GM18517 (cell line): Measurements from ENCODE around the gene MS4A2.
"Not testable (repeated sequence)": the region's sequence is repeated elsewhere in the genome, so short reads cannot be mapped to it uniquely, and the experiment has no call there.

Experiments used
- ATAC-seq: cut with Tn5 transposase; IDR thresholded peaks from one replicate; pipeline ENCODE4 v1.9.1; 2021; ENCODE audit warnings: mild to moderate bottlenecking, moderate library complexity; ENCODE audit not compliant: unreplicated experiment

Gene MS4A2

DNA sequence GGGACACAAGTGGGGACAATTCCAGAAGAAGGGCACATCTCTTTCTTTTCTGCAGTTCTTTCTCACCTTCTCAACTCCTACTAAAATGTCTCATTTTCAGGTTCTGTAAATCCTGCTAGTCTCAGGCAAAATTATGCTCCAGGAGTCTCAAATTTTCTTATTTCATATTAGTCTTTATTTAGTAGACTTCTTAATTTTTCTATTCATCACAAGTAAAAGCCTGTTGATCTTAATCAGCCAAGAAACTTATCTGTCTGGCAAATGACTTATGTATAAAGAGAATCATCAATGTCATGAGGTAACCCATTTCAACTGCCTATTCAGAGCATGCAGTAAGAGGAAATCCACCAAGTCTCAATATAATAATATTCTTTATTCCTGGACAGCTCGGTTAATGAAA, at the start of gene MS4A2:
MS4A2 (plus strand) TSS at position 301 of the 400 bp plus-strand sequence. CDS start 102 bp downstream, outside the sequence.
- ATAC-seq: no peak

DNA sequence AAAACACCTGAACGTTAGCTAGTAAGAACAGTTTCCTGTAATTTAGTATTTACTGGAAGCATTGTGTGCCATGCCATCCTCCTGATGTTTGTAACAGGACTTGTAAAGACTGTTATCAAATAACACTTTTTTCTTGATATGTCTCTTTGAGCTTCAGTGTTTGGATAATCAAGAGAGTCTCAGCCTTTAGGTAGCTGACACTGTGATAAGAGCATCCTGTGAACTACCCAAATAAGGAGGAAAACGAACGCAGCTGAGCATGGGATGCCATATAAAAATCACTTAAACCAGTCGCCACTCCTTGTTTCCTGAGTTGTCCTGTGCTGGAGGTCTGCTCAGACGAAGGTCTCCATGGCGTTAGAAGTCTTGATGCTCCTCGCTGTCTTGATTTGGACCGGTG, 48.4 kb upstream of the MS4A2 start, which contains the start of gene OOSP2:
OOSP2 (plus strand) TSS at position 301 of the 400 bp plus-strand sequence; CDS start at position 352, 51 bp downstream.
- ATAC-seq: no peak

DNA sequence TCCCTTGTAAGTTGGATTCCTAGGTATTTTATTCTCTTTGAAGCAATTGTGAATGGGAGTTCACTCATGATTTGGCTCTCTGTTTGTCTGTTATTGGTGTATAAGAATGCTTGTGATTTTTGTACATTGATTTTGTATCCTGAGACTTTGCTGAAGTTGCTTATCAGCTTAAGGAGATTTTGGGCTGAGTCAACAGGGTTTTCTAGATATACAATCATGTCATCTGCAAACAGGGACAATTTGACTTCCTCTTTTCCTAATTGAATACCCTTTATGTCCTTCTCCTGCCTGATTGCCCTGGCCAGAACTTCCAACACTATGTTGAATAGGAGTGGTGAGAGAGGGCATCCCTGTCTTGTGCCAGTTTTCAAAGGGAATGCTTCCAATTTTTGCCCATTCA, 38.0 kb upstream of the MS4A2 start:
- ATAC-seq: not testable (repeated sequence)

DNA sequence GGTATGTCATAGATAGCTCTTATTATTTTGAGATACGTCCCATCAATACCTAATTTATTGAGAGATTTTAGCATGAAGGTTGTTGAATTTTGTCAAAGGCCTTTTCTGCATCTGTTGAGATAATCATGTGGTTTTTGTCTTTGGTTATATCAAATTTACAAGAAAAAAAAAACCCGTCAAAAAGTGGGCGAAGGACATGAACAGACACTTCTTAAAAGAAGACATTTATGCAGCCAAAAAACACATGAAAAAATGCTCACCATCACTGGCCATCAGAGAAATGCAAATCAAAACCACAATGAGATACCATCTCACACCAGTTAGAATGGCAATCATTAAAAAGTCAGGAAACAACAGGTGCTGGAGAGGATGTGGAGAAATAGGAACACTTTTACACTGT, 37.6 kb upstream of the MS4A2 start:
- ATAC-seq: not testable (repeated sequence)

DNA sequence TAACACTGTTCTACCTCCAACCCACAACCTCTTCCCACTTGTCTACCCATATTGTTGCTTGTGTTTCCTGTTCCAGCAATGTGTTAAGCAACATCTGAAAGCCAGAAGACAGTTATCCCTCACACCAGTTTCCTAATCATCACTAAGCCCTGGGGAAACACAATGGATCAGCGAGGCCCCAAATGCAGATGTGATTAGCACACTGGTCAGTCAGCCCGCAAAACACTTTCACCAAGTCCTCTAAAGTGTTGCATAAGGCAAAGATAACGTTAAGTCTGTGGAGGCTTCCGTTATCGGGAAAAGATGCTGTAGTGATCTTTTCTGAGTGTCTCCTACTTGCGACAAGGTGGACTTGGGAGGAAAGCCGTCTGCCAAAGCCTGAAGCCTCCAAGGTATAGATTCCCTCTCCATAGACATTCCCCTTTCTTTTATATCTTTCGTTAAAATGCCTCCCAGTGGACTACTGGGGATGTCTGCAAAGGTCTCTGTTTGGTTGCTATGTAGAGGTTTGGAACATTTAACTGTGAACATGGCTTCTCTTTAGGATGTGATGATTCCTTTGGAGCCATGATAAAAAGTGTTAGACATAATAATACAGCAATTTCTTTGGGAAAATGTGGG, 32.0 kb upstream of the MS4A2 start, which contains the start of gene MS4A3:
MS4A3 (plus strand) TSS at position 317 of the 621 bp plus-strand sequence. CDS start 4,496 bp downstream, outside the sequence.
- ATAC-seq: no peak

DNA sequence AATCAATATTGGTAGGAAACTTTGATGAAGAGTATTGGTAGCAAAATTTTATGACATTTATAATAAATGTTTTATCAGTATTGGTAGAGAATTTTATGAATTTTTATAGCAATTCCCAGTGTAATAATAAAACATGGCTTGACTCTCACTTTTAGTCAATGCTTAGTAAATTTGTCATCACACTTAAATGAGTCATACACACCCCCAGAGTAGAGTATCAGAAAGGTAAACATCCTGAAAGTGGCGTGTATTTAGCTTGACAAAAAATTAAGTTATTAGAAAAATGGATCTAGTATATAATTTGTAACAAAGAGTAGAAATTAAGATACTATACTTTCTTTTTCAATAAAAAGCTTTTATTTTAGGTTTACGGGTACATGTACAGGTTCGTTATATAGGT, 29.4 kb upstream of the MS4A2 start:
- ATAC-seq: no peak

DNA sequence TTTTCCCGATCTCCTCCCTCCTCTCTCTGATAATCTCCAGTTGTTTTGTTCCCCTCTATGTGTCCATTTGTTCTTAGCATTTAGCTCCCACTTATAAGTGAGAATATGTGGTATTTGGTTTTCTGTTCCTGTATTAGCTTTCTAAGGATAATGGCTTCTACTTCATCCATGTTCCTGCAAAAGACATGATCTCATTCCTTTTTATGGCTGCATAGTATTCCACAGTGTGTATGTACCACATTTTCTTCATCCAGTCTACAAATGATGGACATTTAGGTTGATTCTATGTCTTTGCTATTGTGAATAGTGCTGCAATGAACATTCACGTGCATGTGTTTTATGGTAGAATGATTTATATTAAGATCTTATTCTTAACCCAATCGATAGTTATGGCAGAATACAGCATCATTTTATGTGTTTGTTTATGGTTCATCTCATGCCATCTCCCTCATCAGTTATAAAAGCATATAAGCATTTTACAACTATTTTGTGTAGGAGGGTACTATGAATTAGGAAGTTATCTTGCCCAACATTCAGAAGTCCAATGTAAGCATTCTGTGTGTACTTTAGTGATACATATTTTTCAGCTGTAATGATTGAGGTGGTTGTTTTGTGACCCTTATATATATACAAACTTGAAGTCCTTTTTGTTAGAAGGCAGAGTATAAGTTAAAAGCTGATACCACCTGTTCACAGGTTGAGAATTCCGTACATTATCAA, 28.8 kb upstream of the MS4A2 start:
- ATAC-seq: no peak

DNA sequence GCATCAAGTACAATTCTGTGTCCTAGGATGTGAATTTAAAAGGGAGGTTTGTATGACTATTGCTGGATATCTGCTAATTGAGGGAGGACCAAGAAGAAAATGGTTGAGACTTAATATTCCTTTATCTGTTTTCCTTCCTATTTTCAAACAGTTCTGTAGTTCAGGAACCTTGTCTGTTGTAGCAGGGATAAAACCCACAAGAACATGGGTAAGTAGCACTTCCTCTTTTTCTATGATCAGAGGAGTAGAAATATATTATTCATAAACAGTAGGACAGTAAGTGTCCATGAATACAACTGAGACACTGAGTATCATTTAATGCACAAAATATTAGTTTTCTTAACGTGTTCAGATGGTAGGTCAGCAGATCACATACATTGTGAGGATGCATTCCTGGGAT, 24.4 kb upstream of the MS4A2 start:
- ATAC-seq: no peak

DNA sequence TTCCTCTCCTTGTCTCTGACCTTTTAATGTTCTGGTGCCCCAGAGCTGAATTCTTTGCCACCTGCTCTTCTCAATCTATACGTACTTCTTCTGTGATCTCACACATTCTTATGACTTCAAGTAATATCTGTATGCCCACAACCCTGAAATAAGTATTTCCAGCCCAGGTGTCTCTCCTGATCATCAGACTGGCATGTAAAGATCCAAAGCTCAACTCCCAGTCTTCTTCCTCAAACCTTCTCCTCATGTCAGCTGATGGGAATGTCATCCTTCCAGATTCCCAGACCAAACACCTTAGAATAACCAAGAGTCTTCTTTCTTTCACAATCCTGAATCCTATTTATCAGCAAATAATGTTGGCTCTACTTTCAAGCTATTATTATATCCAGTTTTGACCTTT, 22.7 kb upstream of the MS4A2 start:
- no peak for ATAC-seq

DNA sequence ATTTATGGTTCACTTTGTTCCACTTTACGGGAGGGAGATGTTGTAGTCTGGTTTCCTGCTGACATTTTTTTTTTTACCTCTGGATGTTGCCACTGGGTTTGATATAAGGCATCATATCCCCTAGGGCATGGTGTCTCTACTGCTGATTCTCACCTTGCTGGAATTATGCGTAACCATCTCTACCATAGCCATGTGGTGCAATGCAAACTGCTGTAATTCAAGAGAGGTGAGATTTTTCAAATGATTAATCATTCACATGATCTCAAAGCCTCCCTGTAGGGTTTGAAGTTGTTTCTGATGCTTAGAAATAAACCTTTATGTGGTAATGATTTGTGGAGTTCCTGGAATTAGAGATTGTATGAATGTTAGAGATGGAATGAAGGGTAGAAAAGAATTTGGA, 19.0 kb upstream of the MS4A2 start:
- ATAC-seq: no peak

DNA sequence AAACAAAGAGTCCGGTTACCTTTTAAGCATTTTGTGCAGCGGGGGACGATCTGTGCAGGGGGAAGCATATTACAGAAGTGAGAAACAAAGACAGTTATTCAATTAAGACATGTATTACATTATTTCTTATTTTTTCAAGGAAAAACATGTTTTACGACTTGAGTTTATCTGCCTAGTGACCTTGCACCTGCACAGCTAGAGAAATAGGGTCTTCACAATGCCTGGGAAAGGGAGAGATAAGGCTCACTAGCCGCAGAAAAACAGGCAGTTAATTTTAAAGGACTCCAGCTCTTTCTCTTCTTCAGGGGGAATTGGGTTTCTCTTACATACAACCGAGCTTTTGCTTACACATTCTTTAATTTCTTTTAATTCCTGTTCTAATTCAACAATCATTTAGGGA, 16.8 kb upstream of the MS4A2 start:
- not testable (repeated sequence) for ATAC-seq

DNA sequence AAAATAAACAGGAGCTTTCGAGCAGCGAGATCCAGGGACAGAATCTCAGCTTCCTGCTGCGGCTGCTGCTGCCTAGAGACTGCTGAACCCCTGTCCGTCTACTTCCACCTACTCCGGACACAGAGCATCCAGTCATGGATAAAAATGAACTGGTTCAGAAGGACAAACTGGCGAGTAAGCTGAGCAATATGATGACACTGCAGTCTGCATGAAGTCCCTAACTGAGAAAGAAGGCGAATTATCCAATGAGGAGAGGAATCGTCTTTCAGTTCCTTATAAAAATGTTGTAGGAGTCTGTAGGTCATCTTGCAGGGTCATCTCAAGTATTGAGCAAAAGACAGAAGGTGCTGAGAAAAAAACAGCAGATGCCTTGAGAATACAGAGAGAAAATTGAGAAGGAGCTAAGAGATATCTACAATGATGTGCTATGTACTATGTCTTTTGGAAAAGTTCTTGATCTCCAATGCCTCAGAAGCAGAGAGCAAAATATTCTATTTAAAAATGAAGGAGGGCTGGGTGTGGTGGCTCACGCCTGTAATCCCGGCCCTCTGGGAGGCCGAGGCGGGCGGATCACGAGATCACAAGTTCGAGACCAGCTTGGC, 11.1 kb upstream of the MS4A2 start:
- ATAC-seq: no peak

DNA sequence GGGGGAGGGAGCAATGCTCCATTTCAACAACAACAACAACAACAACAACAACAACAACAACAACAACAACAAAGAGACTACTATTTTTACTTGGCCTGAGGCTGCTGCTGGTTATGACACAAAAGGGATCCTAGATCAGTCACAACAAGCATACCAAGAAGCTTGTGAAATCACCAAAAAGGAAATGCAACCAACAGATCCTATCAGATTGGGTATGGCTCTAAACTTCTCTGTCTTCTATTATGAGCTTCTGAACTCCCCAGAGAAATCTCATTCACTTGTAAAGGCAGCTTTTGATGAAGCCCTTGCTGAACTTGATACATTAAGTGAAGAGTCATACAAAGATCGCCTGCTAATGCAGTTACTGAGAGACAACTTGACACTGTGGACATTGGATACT, 10.5 kb upstream of the MS4A2 start:
- no peak for ATAC-seq

DNA sequence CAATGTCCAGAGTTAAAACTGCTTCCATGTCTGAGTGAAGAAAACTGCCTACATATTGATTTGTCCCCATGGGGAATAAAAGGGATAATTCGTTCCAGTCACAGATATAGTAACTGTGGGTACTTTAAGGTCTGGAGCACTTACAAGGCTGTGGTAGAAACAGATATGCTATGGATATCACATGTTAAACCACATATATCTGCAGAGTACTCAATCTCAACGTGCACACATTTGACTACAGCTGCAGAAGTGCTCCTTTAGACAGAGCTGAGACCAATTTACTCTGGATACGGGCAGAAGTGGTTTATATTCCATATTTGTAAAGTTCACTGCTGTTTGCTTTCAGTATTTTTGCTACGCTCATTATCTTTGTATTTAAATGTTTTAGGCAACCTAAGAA, 9.7 kb upstream of the MS4A2 start:
- no peak for ATAC-seq

DNA sequence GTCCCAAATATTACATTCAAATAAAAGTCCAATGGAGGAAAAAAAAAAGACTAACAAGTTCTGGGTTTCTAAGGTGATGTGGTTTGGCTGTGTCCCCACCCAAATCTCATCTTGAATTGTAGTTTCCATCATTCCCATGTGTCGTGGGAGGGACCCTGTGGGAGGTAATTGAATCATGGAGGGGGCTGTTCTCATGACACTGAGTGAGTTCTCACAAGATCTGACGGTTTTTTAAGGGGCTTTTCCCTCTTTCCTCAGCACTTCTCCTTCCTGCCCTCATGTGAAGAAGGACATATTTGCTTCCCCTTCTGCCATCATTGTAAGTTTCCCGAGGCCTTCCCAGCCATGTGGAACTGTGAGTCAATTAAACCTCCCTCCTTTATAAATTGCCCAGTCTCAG, 7.9 kb upstream of the MS4A2 start:
- ATAC-seq: no peak

DNA sequence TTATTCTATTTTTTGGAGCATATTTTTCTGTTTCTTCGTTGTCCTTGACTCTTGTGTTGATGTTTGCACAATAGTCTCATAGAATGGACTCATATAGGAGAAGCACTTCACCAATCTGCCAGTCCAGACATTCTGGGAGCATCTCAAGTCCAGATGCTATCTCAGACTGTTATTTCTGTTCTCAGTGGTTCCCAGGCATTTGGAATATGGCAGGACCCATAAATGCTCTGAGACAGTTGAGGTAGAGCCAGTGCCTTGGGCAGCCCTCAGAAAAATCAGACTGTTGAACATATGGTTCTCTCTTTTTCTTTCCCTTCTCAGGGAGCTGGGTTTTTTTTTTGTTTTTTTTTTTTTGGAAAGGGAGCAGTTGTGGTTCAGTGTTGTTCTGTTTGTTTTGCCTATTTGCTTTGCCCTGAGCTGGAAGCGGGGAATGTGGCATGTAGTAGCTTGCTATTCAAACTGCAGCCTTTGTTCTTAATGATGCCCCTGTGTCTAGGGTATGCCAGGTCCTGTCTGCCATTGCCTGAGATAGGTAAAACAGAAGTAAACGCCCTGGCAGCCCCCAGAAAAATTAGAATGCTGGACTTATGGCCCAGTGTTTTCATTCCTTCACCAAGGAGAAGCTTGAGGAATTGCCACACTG, 3.7 kb upstream of the MS4A2 start:
- ATAC-seq: no peak

DNA sequence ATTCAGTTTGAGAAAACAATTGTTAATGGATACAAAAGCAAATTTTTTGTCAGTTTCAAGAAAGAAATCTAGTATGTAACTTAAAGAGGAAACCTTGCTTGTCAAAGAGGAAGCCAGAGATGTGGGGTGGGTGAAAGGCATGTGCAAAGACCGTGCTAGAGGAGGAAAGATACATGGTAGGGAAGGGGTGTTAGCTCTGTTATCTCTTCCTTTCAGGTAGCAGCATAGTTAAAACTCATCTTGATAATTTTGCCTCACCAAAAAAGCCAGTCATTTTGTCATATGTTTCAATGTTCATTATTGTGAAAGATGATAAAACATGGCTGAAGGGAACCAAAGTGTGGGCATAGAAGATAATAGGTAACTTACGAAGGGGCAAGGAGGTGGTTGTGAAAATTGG, 2.6 kb upstream of the MS4A2 start:
- no peak for ATAC-seq

DNA sequence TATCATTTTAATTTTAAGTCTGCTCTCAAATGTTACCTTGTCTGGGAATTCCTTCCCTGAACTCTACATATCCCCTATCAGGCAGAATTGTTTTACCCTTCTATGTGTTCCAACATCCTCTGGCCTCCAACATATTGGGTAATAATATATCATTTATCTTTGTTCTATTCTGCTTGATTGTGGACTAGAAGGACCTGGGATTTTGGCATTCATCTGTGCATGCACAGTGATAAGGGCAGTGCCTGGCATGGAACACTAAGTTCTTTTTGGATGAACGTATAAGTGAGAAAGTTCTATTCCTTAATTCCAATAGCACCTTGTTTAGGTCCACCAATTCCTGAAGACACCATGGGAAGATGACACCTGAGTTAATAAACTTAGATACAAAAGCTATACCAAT, 1.2 kb upstream of the MS4A2 start:
- ATAC-seq: no peak

DNA sequence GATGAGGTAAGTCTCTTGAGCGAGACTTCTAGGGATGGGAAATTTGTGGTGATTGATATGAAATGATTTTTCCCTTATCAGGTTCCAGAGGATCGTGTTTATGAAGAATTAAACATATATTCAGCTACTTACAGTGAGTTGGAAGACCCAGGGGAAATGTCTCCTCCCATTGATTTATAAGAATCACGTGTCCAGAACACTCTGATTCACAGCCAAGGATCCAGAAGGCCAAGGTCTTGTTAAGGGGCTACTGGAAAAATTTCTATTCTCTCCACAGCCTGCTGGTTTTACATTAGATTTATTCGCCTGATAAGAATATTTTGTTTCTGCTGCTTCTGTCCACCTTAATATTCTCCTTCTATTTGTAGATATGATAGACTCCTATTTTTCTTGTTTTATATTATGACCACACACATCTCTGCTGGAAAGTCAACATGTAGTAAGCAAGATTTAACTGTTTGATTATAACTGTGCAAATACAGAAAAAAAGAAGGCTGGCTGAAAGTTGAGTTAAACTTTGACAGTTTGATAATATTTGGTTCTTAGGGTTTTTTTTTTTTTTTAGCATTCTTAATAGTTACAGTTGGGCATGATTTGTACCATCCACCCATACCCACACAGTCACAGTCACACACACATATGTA, 7.1 kb downstream of the MS4A2 start:
- no peak for ATAC-seq

DNA sequence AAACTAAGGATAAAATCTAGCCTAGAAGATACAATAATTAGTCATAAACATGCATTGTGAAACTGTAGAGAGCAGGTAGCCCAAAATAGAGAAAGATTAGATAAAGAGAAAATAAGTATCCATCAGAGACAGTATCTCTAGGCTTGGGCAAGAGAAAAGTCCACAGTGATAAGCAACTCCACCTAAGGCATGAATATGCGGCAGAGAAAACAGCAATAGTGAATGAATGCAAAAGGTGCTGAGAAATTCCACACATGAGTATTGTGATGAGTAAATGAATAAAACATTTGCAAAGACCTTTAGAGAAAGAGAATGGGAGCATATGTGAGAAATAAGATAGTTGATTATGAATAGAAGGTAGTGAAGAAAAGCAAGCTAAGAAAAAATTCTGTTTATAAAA, 8.7 kb downstream of the MS4A2 start:
- ATAC-seq: no peak

DNA sequence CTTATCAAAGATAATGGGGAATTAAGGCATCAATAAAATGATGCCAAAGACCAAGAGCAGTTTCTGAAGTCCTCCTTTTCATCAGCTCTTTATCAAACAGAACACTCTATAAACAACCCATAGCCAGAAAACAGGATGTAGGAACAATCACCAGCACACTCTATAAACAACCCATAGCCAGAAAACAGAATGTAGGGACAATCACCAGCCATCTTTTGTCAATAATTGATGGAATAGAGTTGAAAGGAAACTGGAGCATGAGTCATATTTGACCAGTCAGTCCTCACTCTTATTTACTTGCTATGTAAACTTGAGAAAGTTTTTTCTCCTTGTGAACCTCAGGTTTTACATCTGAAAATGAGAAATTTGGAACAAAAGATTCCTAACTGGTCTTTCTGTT, 10.0 kb downstream of the MS4A2 start:
- no peak for ATAC-seq
